Progenitor cell of endocrine pancreas (in vitro differentiated cells): Measurements from ENCODE around the gene SLC4A2. TPM values are rescaled to one million over a fixed set of nuclear protein-coding genes. Genes with fewer than 3 reads are reported as not detected.

ENCODE experiments used
- DNase-seq: peaks from one replicate; pipeline ENCODE4 v3.0.0; 2021; ENCODE audit warnings: low spot score; ENCODE audit not compliant: unreplicated experiment
- H3K27ac Mint-ChIP-seq: 2 replicates; pipeline ENCODE4 v1.8.0; 2021; ENCODE audit warnings: mild to moderate bottlenecking, moderate library complexity, mixed read lengths
- H3K27me3 Mint-ChIP-seq: 2 replicates; pipeline ENCODE4 v1.8.0; 2021; ENCODE audit warnings: mixed read lengths
- H3K36me3 Mint-ChIP-seq: 2 replicates; pipeline ENCODE4 v1.8.0; 2022; ENCODE audit warnings: mixed read lengths; ENCODE audit not compliant: insufficient read depth
- H3K4me1 Mint-ChIP-seq: 2 replicates; pipeline ENCODE4 v1.8.0; 2021; ENCODE audit warnings: low read depth, mixed read lengths
- H3K4me3 Mint-ChIP-seq: 2 replicates; pipeline ENCODE4 v1.8.0; 2021; ENCODE audit warnings: low read depth, mild to moderate bottlenecking, moderate library complexity, mixed read lengths
- H3K9me3 Mint-ChIP-seq: 2 replicates; pipeline ENCODE4 v1.8.0; 2021; ENCODE audit warnings: low read depth, mixed read lengths
- total RNA-seq: library from RNA; stranded (reverse); gene quantifications from 2 replicates; pipeline ENCODE4 v1.2.1, GENCODE V29; 2021
- TF ChIP-seq, protein P1 (sequence below): fragments of 200-600 bp; sonication (generic); IDR thresholded peaks from one replicate; pipeline ENCODE4 v1.5.0; 2021; ENCODE audit warnings: antibody characterized with exemption, mild to moderate bottlenecking; ENCODE audit not compliant: unreplicated experiment

SLC4A2 gene
- total RNA-seq, 1 donor from 2014 or later = 213 TPM

DNA sequence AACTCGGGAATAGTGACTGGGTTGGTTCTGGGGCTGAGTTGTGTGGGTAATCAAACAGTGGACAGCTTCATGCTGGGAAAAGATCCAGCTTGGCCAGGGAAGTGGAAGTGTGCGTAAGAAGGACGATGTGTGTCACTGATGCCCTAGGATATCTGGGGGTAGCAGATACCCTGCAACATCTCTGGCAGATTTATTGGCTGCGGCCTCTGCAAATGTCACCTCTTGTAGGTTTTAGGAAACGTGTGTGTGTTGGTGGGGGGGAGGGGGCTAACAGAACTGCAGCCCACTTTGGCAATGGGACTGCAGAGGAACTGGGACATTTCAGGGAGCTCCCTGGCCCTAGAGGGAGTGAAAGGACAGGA, 25.9 kb downstream of the SLC4A2 start:
- H3K9me3 Mint-ChIP-seq = no peaks in the 10 kb centered on the region
- TF ChIP-seq, protein P1, sequence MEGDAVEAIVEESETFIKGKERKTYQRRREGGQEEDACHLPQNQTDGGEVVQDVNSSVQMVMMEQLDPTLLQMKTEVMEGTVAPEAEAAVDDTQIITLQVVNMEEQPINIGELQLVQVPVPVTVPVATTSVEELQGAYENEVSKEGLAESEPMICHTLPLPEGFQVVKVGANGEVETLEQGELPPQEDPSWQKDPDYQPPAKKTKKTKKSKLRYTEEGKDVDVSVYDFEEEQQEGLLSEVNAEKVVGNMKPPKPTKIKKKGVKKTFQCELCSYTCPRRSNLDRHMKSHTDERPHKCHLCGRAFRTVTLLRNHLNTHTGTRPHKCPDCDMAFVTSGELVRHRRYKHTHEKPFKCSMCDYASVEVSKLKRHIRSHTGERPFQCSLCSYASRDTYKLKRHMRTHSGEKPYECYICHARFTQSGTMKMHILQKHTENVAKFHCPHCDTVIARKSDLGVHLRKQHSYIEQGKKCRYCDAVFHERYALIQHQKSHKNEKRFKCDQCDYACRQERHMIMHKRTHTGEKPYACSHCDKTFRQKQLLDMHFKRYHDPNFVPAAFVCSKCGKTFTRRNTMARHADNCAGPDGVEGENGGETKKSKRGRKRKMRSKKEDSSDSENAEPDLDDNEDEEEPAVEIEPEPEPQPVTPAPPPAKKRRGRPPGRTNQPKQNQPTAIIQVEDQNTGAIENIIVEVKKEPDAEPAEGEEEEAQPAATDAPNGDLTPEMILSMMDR = no peak

DNA sequence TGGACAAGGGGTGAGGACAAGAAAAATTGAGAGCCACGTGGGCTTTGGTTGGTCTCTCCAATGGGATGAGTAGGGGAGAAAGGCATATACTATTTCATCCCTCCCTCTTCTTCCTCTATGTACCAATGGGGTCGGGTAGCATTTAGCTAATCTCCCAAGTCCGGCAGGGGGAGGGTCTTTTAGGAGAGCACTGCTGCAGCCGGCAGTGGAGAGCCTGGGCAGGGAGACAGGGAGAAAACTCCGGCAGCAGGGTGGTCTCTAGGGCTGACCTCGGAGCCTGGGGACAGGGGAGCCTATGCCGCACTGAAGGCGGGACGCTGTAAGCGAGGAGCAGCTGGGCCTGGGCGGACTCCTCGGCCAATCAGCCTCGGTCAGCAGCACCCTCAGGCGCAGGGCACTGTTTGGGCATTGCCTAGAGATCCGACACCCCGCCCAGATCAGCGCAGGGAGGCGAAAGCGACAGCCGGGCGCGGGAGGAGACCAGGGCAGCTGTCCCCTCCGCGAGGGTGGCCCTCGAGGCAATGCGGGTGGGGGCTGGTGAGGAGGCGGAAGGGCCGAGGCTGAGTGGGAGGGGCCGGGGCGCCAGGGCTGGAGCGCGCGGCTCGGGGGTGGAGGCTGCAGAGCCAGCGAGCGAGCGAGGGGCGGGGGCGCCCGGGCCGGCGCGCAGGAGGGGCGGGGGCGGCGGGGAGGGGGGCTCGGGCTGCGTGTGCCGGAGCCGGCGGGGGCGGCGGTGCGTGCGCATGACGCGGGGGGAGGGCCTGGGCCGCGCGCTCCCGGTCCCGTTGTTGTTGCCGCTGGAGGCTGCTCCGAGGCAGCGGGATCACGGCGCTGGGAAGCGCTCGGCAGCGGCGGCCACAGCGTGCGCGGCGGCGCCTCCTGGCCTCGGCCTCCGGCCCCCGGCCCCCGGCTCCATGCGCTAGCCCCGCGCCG, 26.6 kb downstream of the SLC4A2 start, which contains the start of gene AGAP3:
AGAP3 (plus strand) TSS at position 785 of the 930 bp plus-strand sequence. CDS start 267 bp downstream, outside the sequence.
- Mint-ChIP-seq H3K4me1 (peaks cover 32% of the 10 kb centered on the region), H3K27ac (peak within 1 kb of the TSS; percentile 91), H3K4me3 (peak within 1 kb of the TSS; percentile 84), H3K9me3 (no peaks in the 10 kb centered on the region), H3K36me3 (no peaks in the 10 kb centered on the region), H3K27me3 (no peaks in the 10 kb centered on the region)
- peak; percentile 69 for DNase-seq
- TF ChIP-seq, protein P1 = no peak

More for the DNA sequence above, 25.9 kb downstream of the SLC4A2 start:
- H3K36me3 Mint-ChIP-seq = no peaks in the 10 kb centered on the region
- peak overlapping the region; percentile 81 for H3K4me3 Mint-ChIP-seq
- H3K4me1 Mint-ChIP-seq = peaks cover 32% of the 10 kb centered on the region
- H3K27ac Mint-ChIP-seq = peak overlapping the region; percentile 32
- H3K27me3 Mint-ChIP-seq = no peaks in the 10 kb centered on the region
- no peak for DNase-seq

DNA sequence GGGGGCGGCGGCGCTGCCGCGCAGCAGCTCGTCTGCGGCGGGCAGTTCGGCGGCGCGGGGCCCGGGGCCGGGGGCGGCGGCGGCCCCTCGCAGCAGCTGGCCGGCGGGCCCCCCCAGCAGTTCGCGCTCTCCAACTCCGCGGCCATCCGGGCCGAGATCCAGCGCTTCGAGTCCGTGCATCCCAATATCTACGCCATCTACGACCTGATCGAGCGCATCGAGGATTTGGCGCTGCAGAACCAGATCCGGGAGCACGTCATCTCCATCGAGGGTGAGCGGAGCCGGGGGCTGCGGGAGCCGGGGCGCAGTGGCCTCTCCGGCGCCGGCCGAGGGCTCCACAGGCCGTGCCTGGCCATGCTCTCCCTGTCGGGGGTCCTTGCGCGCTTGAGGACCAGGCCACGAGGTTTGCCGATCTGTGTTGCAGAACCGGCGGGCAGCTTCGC, 27.4 kb downstream of the SLC4A2 start:
- Mint-ChIP-seq H3K27me3 (no peaks in the 10 kb centered on the region), H3K4me3 (peak overlapping the region; percentile 84), H3K4me1 (peaks cover 33% of the 10 kb centered on the region), H3K9me3 (no peaks in the 10 kb centered on the region), H3K27ac (peak overlapping the region; percentile 91), H3K36me3 (no peaks in the 10 kb centered on the region)
- TF ChIP-seq, protein P1 = no peak
- DNase-seq = no peak

DNA sequence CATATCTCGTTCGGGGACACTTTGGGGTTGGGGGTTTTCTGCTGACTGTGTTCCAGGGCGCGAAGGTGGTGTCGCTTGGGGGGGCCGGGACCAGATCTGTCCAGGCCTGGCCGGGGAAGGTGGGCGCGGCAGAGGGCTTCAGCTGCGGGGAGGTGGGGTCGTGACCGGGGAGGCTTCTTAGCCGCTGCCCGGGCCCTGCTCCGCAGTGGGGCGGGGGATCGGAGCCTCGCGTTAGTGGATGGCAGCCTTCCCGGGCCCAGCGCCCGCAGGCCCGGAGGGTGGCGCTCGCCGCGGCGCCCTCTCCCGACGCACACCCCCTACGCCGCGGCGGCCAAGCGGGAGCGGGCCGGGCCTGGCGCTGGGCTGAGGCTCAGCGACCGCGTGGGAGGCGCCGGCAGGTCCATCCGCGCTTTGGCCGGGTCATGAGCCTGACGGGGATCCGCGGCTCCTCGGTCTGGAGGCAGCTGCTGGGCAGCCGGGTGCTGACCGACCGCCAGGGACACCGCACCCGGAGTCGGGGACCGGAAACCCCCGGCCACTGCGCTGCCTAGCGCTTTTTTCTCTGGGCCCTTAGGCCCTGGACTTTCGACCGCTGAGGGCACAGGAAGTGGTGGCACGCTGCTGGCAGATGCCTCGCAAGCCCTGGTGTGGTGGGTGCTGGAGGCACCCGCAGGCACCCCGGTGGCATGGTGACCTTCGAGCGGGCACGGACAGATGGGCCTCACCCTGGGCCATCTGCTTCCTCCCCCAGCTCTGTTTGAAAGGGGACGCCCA, 28.0 kb downstream of the SLC4A2 start:
- Mint-ChIP-seq H3K36me3 (no peaks in the 10 kb centered on the region), H3K9me3 (no peaks in the 10 kb centered on the region), H3K4me1 (peaks cover 32% of the 10 kb centered on the region), H3K27ac (peak overlapping the region; percentile 91), H3K27me3 (no peaks in the 10 kb centered on the region), H3K4me3 (peak overlapping the region; percentile 84)
- TF ChIP-seq, protein P1 = peak; percentile 42
- DNase-seq = no peak
